Endothelial cell of umbilical vein (primary cell): ENCODE measurements around the gene NCKAP5. TPM values are rescaled to one million over a fixed set of nuclear protein-coding genes. Genes with fewer than 3 reads are reported as not detected.

ENCODE experiments used
- BruUV-seq: library from RNA; stranded (reverse); fragments of 400-500 nt; replicated peaks from 2 replicates; lab custom pipeline; 2021; lab: Mats Ljungman, UMichigan
- CTCF ChIA-PET: fragments of 300-600, 350-600 bp; sonication (Branson Sonifier 250); formaldehyde crosslinking; loops from one replicate; lab custom pipeline; 2021; ENCODE audit warnings: antibody characterized with exemption, inconsistent platforms; lab: Charles Lee
- POLR2A ChIA-PET: fragments of 300-600, 350-600 bp; sonication (Branson Sonifier 250); formaldehyde crosslinking; loops from one replicate; lab custom pipeline; 2021; ENCODE audit warnings: antibody characterized with exemption, inconsistent platforms; lab: Charles Lee
- DNase-seq: peaks from one replicate; pipeline ENCODE4 v3.0.0-alpha.2; 2011; ENCODE audit warnings: low read depth, low spot score
- FAIRE-seq: peaks from 2 replicates; lab custom pipeline; 2011; peaks lifted over from hg19 to GRCh38; lab: Jason Lieb, UNC
- H2AFZ ChIP-seq: 2 replicates; pipeline ENCODE4 v1.6.0; 2012; ENCODE audit warnings: low read depth, low read length, control low read depth, inconsistent platforms
- H3K27ac ChIP-seq: 2 replicates; pipeline ENCODE4 v1.5.1; 2011; ENCODE audit warnings: low read depth, mild to moderate bottlenecking, control low read depth, low read length, moderate library complexity; ENCODE audit not compliant: insufficient read depth
- H3K27me3 ChIP-seq, 2 experiments: 2 replicates each; pipeline versions ENCODE4 v1.6.0 to v1.6.1; 2011; ENCODE audit warnings: low read length in 2 of 2, mixed read lengths in 1 of 2; ENCODE audit not compliant: control insufficient read depth in 2 of 2, insufficient read depth in 2 of 2
- H3K36me3 ChIP-seq, 2 experiments: 2 replicates in 1 of 2; 3 replicates in 1 of 2; pipeline ENCODE4 v1.5.1; 2011; ENCODE audit warnings: low read length in 2 of 2, mild to moderate bottlenecking in 1 of 2, moderate library complexity in 1 of 2; ENCODE audit not compliant: control insufficient read depth in 2 of 2, insufficient read depth in 2 of 2; ENCODE audit errors: extremely low read depth in 1 of 2
- H3K4me1 ChIP-seq: 3 replicates; pipeline ENCODE4 v1.5.1; 2011; ENCODE audit warnings: mild to moderate bottlenecking, low read length; ENCODE audit not compliant: control insufficient read depth, insufficient read depth; ENCODE audit errors: extremely low read depth
- H3K4me2 ChIP-seq: 2 replicates; pipeline ENCODE4 v1.6.1; 2011; ENCODE audit warnings: low read length, control low read depth, mixed read lengths; ENCODE audit not compliant: insufficient read depth
- H3K4me3 ChIP-seq, 3 experiments: fragments of 200-600 bp in 1 of 3; sonication (generic), shearing (Covaris generic) in 1 of 3; replicated peaks in 1 of 3; 2 replicates each; pipeline ENCODE4 v1.5.1; 2011 to 2016; ENCODE audit warnings: control low read depth in 3 of 3, low read length in 3 of 3, mild to moderate bottlenecking in 2 of 3, inconsistent platforms in 1 of 3, low read depth in 1 of 3, moderate library complexity in 1 of 3; ENCODE audit not compliant: insufficient read depth in 1 of 3
- H3K79me2 ChIP-seq: 2 replicates; pipeline ENCODE4 v1.6.0; 2012; ENCODE audit warnings: low read length, inconsistent platforms; ENCODE audit not compliant: control insufficient read depth, insufficient read depth
- H3K9ac ChIP-seq: replicated peaks from 2 replicates; pipeline ENCODE3; 2011; ENCODE audit warnings: low read length, control low read depth; ENCODE audit not compliant: insufficient read depth; ENCODE audit errors: extremely low read depth
- H3K9me1 ChIP-seq: replicated peaks from 3 replicates; pipeline ENCODE4 v1.6.0; 2011; ENCODE audit warnings: mild to moderate bottlenecking, low read length; ENCODE audit not compliant: control insufficient read depth, insufficient read depth; ENCODE audit errors: extremely low read depth
- H3K9me3 ChIP-seq: replicated peaks from 2 replicates; pipeline ENCODE4 v1.5.1; 2012; ENCODE audit warnings: low read length, inconsistent platforms; ENCODE audit not compliant: control insufficient read depth, insufficient read depth
- H4K20me1 ChIP-seq: replicated peaks from 2 replicates; pipeline ENCODE3; 2011; ENCODE audit warnings: mild to moderate bottlenecking, low read length; ENCODE audit not compliant: control insufficient read depth, insufficient read depth; ENCODE audit errors: extremely low read depth
- EZH2 ChIP-seq: IDR thresholded peaks from 2 replicates; pipeline ENCODE4 v1.6.1; 2012; ENCODE audit warnings: borderline replicate concordance, low read depth, mild to moderate bottlenecking, moderate library complexity, low read length, inconsistent platforms; ENCODE audit not compliant: severe bottlenecking
- FOS ChIP-seq: IDR thresholded peaks from 2 replicates; pipeline ENCODE4 v1.6.1; 2011; ENCODE audit warnings: mild to moderate bottlenecking, low read length, moderate library complexity, borderline replicate concordance; ENCODE audit not compliant: insufficient read depth
- GATA2 ChIP-seq: IDR thresholded peaks from 2 replicates; pipeline ENCODE4 v1.7.0; 2011; ENCODE audit warnings: low read depth, mild to moderate bottlenecking, moderate library complexity, mixed read lengths, low read length; ENCODE audit not compliant: insufficient read length, insufficient read depth
- JUN ChIP-seq: IDR thresholded peaks from 2 replicates; pipeline ENCODE4 v1.6.1; 2011; ENCODE audit warnings: borderline replicate concordance, low read depth; ENCODE audit not compliant: insufficient read length, insufficient read depth
- MYC ChIP-seq: IDR thresholded peaks from one replicate; pipeline ENCODE4 v1.6.1; 2011; ENCODE audit warnings: mild to moderate bottlenecking, low read depth, low read length
- POLR2A ChIP-seq: IDR thresholded peaks from 2 replicates; pipeline ENCODE4 v1.6.1; 2012; ENCODE audit warnings: low read depth, mild to moderate bottlenecking, control low read depth, low read length
- POLR2AphosphoS5 ChIP-seq: IDR thresholded peaks from 2 replicates; pipeline ENCODE4 v1.6.1; 2012; ENCODE audit warnings: low read depth, mild to moderate bottlenecking, control low read depth, low read length, moderate library complexity; ENCODE audit not compliant: insufficient read depth
- dilution Hi-C: fragments of 300-500 bp; cut with MboI; formaldehyde crosslinking; loops from one replicate; pipeline ENCODE4 v1.15.0; 2019; ENCODE audit warnings: low sequenced_read_pairs; ENCODE audit not compliant: extremely low pct_ligation_motif_present
- intact Hi-C: fragments of 100-400 bp; cut with micrococcal nuclease; formaldehyde crosslinking; loops from one replicate; pipeline ENCODE4 v1.10.0; 2022
- polyA plus RNA-seq, 4 experiments: library from polyadenylated mRNA; depleted of rRNA in 3 of 4; stranded (reverse) in 3 of 4; unstranded in 1 of 4; fragments of >200 nt; gene quantifications; 2 replicates each; pipeline versions ENCODE4 v1.2.1 to v1.2.3, GENCODE V29; 2011 to 2012; ENCODE audit warnings: missing spikeins in 1 of 4
- total RNA-seq: library from RNA; stranded (reverse); gene quantifications from 2 replicates; pipeline ENCODE4 v1.2.3, GENCODE V29; 2021
- TF ChIP-seq, protein P1 (sequence below), 2 donors: IDR thresholded peaks; 1 replicate in 1 of 2; 2 replicates in 1 of 2; pipeline ENCODE4 v1.5.1; 2011; ENCODE audit warnings: low read length in 2 of 2, mild to moderate bottlenecking in 2 of 2, moderate library complexity in 2 of 2, control low read depth in 1 of 2, inconsistent platforms in 1 of 2, low read depth in 1 of 2; ENCODE audit not compliant: insufficient read depth in 1 of 2; ENCODE audit errors: extremely low read depth in 1 of 2
- TF ChIP-seq, protein P2 (sequence below): IDR thresholded peaks from 2 replicates; pipeline ENCODE4 v1.6.1; 2011; ENCODE audit not compliant: insufficient read depth, insufficient read length

NCKAP5 gene
- total and polyA plus RNA-seq, 2 donors (not counting 3 experiments of a cell fraction or from before 2014, with no cell fraction given): 0.47 to 3.3 TPM

GRCh38 chr2:132915812-132916549, 652.3 kb downstream of the NCKAP5 start:
- Histone ChIP-seq H3K9me3 (no peaks in the 10 kb centered on the region), H3K4me2 (no peak overlapping the region), H3K4me3 (no peak overlapping the region), H3K27me3 (no peaks in the 10 kb centered on the region), H3K9me1 (no peaks in the 10 kb centered on the region), H3K27ac (no peak overlapping the region), H2AFZ (no peak overlapping the region), H3K36me3 (no peaks in the 10 kb centered on the region), H4K20me1 (no peaks in the 10 kb centered on the region), H3K79me2 (no peaks in the 10 kb centered on the region), H3K4me1 (no peaks in the 10 kb centered on the region), H3K9ac (no peak overlapping the region)
- dilution Hi-C loops (no loop called here), intact Hi-C loops (no loop called here)
- no TSS peak for BruUV-seq
- no peak for TF ChIP-seq GATA2
- TF ChIP-seq FOS: no peak
- TF ChIP-seq, protein P1, sequence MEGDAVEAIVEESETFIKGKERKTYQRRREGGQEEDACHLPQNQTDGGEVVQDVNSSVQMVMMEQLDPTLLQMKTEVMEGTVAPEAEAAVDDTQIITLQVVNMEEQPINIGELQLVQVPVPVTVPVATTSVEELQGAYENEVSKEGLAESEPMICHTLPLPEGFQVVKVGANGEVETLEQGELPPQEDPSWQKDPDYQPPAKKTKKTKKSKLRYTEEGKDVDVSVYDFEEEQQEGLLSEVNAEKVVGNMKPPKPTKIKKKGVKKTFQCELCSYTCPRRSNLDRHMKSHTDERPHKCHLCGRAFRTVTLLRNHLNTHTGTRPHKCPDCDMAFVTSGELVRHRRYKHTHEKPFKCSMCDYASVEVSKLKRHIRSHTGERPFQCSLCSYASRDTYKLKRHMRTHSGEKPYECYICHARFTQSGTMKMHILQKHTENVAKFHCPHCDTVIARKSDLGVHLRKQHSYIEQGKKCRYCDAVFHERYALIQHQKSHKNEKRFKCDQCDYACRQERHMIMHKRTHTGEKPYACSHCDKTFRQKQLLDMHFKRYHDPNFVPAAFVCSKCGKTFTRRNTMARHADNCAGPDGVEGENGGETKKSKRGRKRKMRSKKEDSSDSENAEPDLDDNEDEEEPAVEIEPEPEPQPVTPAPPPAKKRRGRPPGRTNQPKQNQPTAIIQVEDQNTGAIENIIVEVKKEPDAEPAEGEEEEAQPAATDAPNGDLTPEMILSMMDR (IDR thresholded peaks at IDR 0.05; ENCODE audit: extremely low read depth in 1 of 2, insufficient read depth in 1 of 2, low read depth in 1 of 2, low read length in 2 of 2): no peak
- TF ChIP-seq MYC: no peak
- no peak for TF ChIP-seq POLR2AphosphoS5
- TF ChIP-seq JUN: no peak
- TF ChIP-seq, protein P2, sequence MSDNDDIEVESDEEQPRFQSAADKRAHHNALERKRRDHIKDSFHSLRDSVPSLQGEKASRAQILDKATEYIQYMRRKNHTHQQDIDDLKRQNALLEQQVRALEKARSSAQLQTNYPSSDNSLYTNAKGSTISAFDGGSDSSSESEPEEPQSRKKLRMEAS: no peak
- no peak for TF ChIP-seq EZH2
- TF ChIP-seq POLR2A: no peak
- FAIRE-seq (no peak), DNase-seq (no peak)
- ChIA-PET POLR2A (no interaction called here), CTCF (no interaction called here)
